A673 (cell line): ENCODE measurements around the gene GIMAP5. TPM values are rescaled to one million over a fixed set of nuclear protein-coding genes. Genes with fewer than 3 reads are reported as not detected.

Source experiments
- BruUV-seq: library from RNA; stranded (reverse); fragments of 400-500 nt; replicated peaks from 2 replicates; lab custom pipeline; 2021; lab: Mats Ljungman, UMichigan
- CTCF ChIA-PET: fragments of 300-600 bp; sonication (Branson Sonifier 250); formaldehyde crosslinking; loops from one replicate; lab custom pipeline; 2022; ENCODE audit warnings: antibody characterized with exemption; lab: Charles Lee
- POLR2A ChIA-PET: fragments of 300-600 bp; sonication (Branson Sonifier 250); formaldehyde crosslinking; loops from one replicate; lab custom pipeline; 2022; ENCODE audit warnings: antibody characterized with exemption; ENCODE audit not compliant: low non-redundant PET; lab: Charles Lee
- DNase-seq: peaks from one replicate; pipeline ENCODE4 v3.0.0-alpha.2; 2015; ENCODE audit warnings: low spot score
- H3K27ac ChIP-seq: fragments of 200-600 bp; sonication (generic); 2 replicates; pipeline ENCODE4 v1.5.1; 2016; ENCODE audit warnings: mixed run types, low read depth, mild to moderate bottlenecking, mixed read lengths, antibody characterized with exemption, low read length; ENCODE audit not compliant: poor library complexity, severe bottlenecking
- H3K27me3 ChIP-seq: fragments of 200-600 bp; sonication (generic); replicated peaks from 2 replicates; pipeline ENCODE4 v1.6.1; 2017; ENCODE audit warnings: mixed run types, low read depth, mild to moderate bottlenecking, mixed read lengths, antibody characterized with exemption, low read length; ENCODE audit not compliant: insufficient read depth, poor library complexity
- H3K36me3 ChIP-seq: fragments of 200-600 bp; sonication (generic); 2 replicates; pipeline ENCODE4 v1.6.1; 2016; ENCODE audit warnings: mixed run types, mild to moderate bottlenecking, mixed read lengths, antibody characterized with exemption, low read length; ENCODE audit not compliant: insufficient read depth, poor library complexity, severe bottlenecking
- H3K4me1 ChIP-seq: fragments of 200-600 bp; sonication (generic); 2 replicates; pipeline ENCODE4 v1.6.1; 2017; ENCODE audit warnings: mixed run types, mild to moderate bottlenecking, mixed read lengths, antibody characterized with exemption, low read length; ENCODE audit not compliant: insufficient read depth, poor library complexity, severe bottlenecking
- H3K4me3 ChIP-seq: fragments of 200-600 bp; sonication (generic); 2 replicates; pipeline ENCODE4 v1.5.1; 2016; ENCODE audit warnings: low read depth, mixed run types, mild to moderate bottlenecking, mixed read lengths, low read length; ENCODE audit not compliant: poor library complexity, severe bottlenecking
- H3K9me3 ChIP-seq: fragments of 200-600 bp; sonication (generic); 2 replicates; pipeline ENCODE4 v1.6.1; 2016; ENCODE audit warnings: mixed run types, low read depth, mild to moderate bottlenecking, mixed read lengths, antibody characterized with exemption, low read length; ENCODE audit not compliant: poor library complexity, severe bottlenecking
- EZH2 ChIP-seq: fragments of 200-600 bp; sonication (generic); IDR thresholded peaks from 2 replicates; pipeline ENCODE4 v1.6.1; 2017; ENCODE audit warnings: borderline replicate concordance, low read depth, mild to moderate bottlenecking, mixed read lengths, antibody characterized with exemption, low read length; ENCODE audit not compliant: poor library complexity, severe bottlenecking
- intact Hi-C: fragments of 100-400 bp; cut with micrococcal nuclease; formaldehyde crosslinking; loops from one replicate; pipeline ENCODE4 v1.10.0; 2022; ENCODE audit not compliant: unreplicated experiment
- total RNA-seq: library from RNA; stranded (reverse); gene quantifications from 2 replicates; pipeline ENCODE4 v1.2.3, GENCODE V29; 2021
- TF ChIP-seq, protein P1 (sequence below): fragments of 300-800, 200-600 bp; sonication (generic); conservative IDR thresholded peaks from 2 replicates; pipeline ENCODE4 v1.5.1; 2017; ENCODE audit warnings: low read depth, mild to moderate bottlenecking, antibody characterized with exemption, low read length, moderate library complexity, mixed read lengths

GIMAP5 gene
- total RNA-seq, 1 experiment from 2014 or later: 0.58 TPM

DNA sequence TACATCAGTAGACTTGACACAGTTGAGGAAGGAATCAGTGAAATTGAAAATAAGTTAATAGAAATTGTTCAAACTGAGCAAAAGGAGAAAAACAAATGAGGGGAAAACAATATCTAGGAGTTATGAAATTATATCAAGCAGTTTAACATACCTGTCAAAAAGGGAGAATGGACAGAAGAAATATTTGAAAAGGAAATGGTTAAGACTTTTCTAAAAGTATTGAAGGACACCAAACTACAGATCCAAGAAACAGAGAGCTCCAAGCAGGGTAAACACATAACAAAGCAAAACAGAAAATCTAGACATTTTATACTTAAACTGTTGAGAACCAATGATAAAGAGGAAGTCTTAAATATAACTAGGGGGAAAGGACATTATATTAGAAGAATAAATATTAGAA lies 8.6 kb upstream of the GIMAP5 start:
- ChIA-PET POLR2A (no interaction called here), CTCF (no interaction called here)
- TF ChIP-seq, protein P1, sequence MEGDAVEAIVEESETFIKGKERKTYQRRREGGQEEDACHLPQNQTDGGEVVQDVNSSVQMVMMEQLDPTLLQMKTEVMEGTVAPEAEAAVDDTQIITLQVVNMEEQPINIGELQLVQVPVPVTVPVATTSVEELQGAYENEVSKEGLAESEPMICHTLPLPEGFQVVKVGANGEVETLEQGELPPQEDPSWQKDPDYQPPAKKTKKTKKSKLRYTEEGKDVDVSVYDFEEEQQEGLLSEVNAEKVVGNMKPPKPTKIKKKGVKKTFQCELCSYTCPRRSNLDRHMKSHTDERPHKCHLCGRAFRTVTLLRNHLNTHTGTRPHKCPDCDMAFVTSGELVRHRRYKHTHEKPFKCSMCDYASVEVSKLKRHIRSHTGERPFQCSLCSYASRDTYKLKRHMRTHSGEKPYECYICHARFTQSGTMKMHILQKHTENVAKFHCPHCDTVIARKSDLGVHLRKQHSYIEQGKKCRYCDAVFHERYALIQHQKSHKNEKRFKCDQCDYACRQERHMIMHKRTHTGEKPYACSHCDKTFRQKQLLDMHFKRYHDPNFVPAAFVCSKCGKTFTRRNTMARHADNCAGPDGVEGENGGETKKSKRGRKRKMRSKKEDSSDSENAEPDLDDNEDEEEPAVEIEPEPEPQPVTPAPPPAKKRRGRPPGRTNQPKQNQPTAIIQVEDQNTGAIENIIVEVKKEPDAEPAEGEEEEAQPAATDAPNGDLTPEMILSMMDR: no peak
- no peak for TF ChIP-seq EZH2
- no peak for DNase-seq
- BruUV-seq: no TSS peak
- H3K27me3 ChIP-seq: peaks cover 5% of the 10 kb centered on the region
- H3K36me3 ChIP-seq: no peaks in the 10 kb centered on the region
- H3K4me1 ChIP-seq: no peaks in the 10 kb centered on the region
- intact Hi-C loops: no loop called here
- H3K9me3 ChIP-seq: peaks cover 8% of the 10 kb centered on the region
- no peak overlapping the region for H3K4me3 ChIP-seq
- H3K27ac ChIP-seq: no peak overlapping the region

DNA sequence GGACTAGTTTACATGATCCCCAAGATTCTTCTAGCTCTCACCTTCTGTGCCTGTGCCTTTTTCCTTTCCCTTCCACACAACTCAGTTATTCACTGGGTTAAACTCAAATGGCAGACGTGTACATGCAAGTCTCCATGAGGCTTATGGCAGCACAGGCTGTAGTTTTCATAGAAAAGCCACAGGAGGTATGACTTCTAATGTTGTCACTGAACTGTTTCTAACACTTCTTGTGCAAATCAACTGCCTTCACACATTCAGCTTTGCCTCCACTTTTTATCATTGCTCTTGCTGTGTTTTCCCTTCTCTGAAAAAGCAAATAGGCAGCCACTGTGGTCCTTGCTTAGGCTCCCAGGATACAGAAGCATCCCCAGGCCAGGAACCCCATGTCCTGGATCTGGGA lies 5.3 kb upstream of the GIMAP5 start:
- H3K27me3 ChIP-seq: peaks cover 5% of the 10 kb centered on the region
- intact Hi-C loops: no loop called here
- H3K27ac ChIP-seq: no peak overlapping the region
- no peaks in the 10 kb centered on the region for H3K4me1 ChIP-seq
- H3K9me3 ChIP-seq: peaks cover 8% of the 10 kb centered on the region
- TF ChIP-seq EZH2: no peak
- TF ChIP-seq, protein P1: no peak
- no peak overlapping the region for H3K4me3 ChIP-seq
- BruUV-seq: no TSS peak
- ChIA-PET POLR2A (no interaction called here), CTCF (no interaction called here)
- H3K36me3 ChIP-seq: no peaks in the 10 kb centered on the region
- DNase-seq: no peak

DNA sequence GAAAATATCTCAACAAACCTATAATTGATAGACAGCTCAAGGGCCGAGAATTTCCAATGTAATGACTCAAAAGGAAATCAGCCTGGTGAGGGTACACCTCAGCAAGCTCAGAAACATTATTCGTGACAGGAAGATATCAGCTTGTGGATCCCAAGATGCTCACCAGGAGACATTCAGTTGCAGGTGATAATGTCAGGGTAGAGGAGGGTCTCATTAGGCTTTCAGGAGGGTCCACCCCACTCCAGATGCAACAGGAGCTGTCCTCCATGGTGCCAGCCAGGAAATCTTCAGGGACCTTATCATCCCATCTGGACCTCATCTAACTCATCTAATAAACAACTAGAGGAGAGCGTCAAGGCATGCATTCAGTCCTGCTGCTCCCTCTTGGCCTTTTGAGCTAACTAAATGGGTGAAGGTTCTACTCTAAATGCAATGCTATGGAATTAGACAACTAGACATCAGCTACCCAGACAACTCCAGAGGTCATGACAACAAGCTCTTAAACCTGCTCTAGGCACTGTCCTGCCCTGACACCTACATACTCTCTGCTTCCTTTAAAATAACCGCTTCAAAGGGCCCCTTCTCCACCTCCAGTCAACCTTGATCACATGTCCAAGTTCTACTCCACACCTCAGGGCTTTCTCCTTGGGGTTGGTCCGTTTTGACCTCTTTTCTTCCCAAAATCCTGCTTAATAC lies 4.3 kb upstream of the GIMAP5 start:
- Histone ChIP-seq H3K36me3 (no peaks in the 10 kb centered on the region), H3K4me3 (no peak overlapping the region), H3K27me3 (peaks cover 5% of the 10 kb centered on the region), H3K4me1 (no peaks in the 10 kb centered on the region), H3K27ac (no peak overlapping the region), H3K9me3 (peaks cover 8% of the 10 kb centered on the region)
- ChIA-PET POLR2A (no interaction called here), CTCF (no interaction called here)
- no TSS peak for BruUV-seq
- intact Hi-C loops: no loop called here
- DNase-seq: no peak
- TF ChIP-seq, protein P1: no peak
- TF ChIP-seq EZH2: no peak
